Right lobe of liver (tissue), 4 donors: Measurements from ENCODE around the gene SDK1.

Experiments
- CTCF ChIP-seq, 4 donors: fragments of 200-600 bp in 3 of 4; fragments of 450-650 bp in 1 of 4; IDR thresholded peaks; one replicate each; pipeline versions ENCODE4 v1.5.1 to v1.8.0; 2016 to 2022; ENCODE audit warnings: antibody characterized with exemption in 4 of 4, mild to moderate bottlenecking in 2 of 4
- POLR2A ChIP-seq: fragments of 450-650 bp; IDR thresholded peaks from one replicate; pipeline ENCODE4 v1.6.1; 2017; ENCODE audit warnings: antibody characterized with exemption, mild to moderate bottlenecking
- donor health status: DM: no; HTN: no; CAD: no.
- donor health status: DM: no; HTN: no; CAD: no.
- donor health status: DM: no; HTN: yes; CAD: no.

GRCh38 chr7:3434611-3435010 is 133.6 kb downstream of the SDK1 start:
- no peak for TF ChIP-seq CTCF (IDR thresholded peaks at IDR 0.05)
- no peak for TF ChIP-seq POLR2A
